Measurements from ENCODE around the gene RBMS2.

DNA sequence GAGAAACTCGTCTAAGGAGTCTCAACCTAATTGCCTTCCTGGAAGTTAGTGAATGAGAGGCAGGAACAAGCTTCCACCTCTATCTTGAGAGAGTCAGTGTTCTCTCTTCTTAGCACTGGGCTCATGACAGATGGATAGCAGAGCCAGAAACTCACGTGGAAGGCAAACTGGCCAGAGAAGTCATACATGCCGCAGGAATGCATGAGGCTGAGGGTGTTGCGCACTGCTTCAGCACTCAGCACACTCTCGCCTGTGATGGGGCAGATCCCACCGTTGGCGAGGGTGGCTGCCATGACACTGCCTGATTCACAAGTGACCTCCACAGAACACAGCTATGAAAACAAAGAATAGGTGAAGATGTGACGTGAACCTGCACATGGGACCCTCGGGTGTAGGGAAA lies 47.2 kb upstream of the RBMS2 start:
- TF ChIP-seq, protein P1, sequence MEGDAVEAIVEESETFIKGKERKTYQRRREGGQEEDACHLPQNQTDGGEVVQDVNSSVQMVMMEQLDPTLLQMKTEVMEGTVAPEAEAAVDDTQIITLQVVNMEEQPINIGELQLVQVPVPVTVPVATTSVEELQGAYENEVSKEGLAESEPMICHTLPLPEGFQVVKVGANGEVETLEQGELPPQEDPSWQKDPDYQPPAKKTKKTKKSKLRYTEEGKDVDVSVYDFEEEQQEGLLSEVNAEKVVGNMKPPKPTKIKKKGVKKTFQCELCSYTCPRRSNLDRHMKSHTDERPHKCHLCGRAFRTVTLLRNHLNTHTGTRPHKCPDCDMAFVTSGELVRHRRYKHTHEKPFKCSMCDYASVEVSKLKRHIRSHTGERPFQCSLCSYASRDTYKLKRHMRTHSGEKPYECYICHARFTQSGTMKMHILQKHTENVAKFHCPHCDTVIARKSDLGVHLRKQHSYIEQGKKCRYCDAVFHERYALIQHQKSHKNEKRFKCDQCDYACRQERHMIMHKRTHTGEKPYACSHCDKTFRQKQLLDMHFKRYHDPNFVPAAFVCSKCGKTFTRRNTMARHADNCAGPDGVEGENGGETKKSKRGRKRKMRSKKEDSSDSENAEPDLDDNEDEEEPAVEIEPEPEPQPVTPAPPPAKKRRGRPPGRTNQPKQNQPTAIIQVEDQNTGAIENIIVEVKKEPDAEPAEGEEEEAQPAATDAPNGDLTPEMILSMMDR (conservative IDR thresholded peaks at IDR 0.05): no peak
- no peak for TF ChIP-seq ZFX (IDR thresholded peaks at IDR 0.05)
